Measurements from ENCODE around the gene RBM19.

- TF ChIP-seq CTCF (IDR thresholded peaks at IDR 0.05): no peak
- TF ChIP-seq EP300 (IDR thresholded peaks at IDR 0.05): no peak
- no peak for TF ChIP-seq POLR2A (IDR thresholded peaks at IDR 0.05)
Observed at GRCh38 chr12:113837528-113838296, 128.4 kb downstream of the RBM19 start.
